Thoracic aorta (tissue), 2 donors: ENCODE results near the gene TRIM2. TPM values are rescaled to one million over a fixed set of nuclear protein-coding genes. Genes with fewer than 3 reads are reported as not detected.

ENCODE experiments used
- ATAC-seq: fragments of 150-250 bp; one replicate; pipeline ENCODE4 v1.8.0; 2017; ENCODE audit warnings: low read depth; ENCODE audit not compliant: insufficient number of reproducible peaks, low FRiP score
- DNase-seq: peaks from one replicate; pipeline ENCODE4 v3.0.0-alpha.2; 2020; ENCODE audit warnings: low spot score
- H3K27ac ChIP-seq, 2 donors: fragments of 200-600 bp; sonication (generic); 1 replicate in 1 of 2; 2 replicates in 1 of 2; pipeline ENCODE4 v1.5.1; 2016; ENCODE audit warnings: mild to moderate bottlenecking in 2 of 2, moderate library complexity in 2 of 2
- H3K27me3 ChIP-seq: fragments of 200-600 bp; sonication (generic); replicated peaks from 2 replicates; pipeline ENCODE4 v1.6.0; 2016; ENCODE audit warnings: mild to moderate bottlenecking; ENCODE audit not compliant: insufficient read depth
- H3K36me3 ChIP-seq: fragments of 200-600 bp; sonication (generic); one replicate; pipeline ENCODE4 v1.5.1; 2016
- H3K4me1 ChIP-seq, 2 donors: fragments of 200-600 bp; sonication (generic); 1 replicate in 1 of 2; 2 replicates in 1 of 2; pipeline versions ENCODE4 v1.5.1 to v1.6.0; 2016; ENCODE audit warnings: low read depth in 2 of 2, mild to moderate bottlenecking in 1 of 2; ENCODE audit not compliant: control insufficient read depth in 1 of 2
- H3K4me3 ChIP-seq: fragments of 200-600 bp; sonication (generic); 2 replicates; pipeline ENCODE4 v1.5.1; 2016; ENCODE audit warnings: mild to moderate bottlenecking
- H3K9me3 ChIP-seq: fragments of 200-600 bp; sonication (generic); 2 replicates; pipeline ENCODE4 v1.5.1; 2016
- total RNA-seq, 2 donors: library from RNA; depleted of rRNA; stranded (reverse); fragments of >200 nt; gene quantifications; one replicate each; pipeline versions ENCODE4 v1.1.0 to v1.2.3, GENCODE V29; 2016
- TF ChIP-seq, protein P1 (sequence below): fragments of 200-600 bp; sonication (generic); IDR thresholded peaks from one replicate; pipeline ENCODE4 v1.5.1; 2019; ENCODE audit warnings: antibody characterized with exemption

TRIM2 gene
- total RNA-seq, 2 donors from 2014 or later, result 31.7 to 41.3 TPM

DNA sequence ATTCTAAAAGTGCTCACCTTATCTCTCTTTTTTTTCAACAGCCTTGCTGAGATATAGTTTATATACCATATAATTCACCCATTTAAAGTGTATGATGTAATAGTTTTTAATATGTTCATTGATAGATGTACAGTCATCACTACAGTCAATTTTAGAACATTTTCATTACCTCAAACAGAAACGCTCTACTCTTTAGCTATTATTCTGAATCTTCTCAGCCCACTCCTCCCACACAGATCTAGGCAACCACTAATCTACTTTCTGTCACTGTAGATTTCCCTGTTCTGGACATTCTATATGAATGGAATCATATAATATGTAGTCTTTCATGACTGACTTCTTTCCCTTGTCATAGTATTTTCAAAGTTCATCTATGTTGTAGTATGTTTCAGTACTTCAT is 162.8 kb downstream of the TRIM2 start:
- no peak for ATAC-seq
- H3K9me3 ChIP-seq, result no peaks in the 10 kb centered on the region
- TF ChIP-seq, protein P1, sequence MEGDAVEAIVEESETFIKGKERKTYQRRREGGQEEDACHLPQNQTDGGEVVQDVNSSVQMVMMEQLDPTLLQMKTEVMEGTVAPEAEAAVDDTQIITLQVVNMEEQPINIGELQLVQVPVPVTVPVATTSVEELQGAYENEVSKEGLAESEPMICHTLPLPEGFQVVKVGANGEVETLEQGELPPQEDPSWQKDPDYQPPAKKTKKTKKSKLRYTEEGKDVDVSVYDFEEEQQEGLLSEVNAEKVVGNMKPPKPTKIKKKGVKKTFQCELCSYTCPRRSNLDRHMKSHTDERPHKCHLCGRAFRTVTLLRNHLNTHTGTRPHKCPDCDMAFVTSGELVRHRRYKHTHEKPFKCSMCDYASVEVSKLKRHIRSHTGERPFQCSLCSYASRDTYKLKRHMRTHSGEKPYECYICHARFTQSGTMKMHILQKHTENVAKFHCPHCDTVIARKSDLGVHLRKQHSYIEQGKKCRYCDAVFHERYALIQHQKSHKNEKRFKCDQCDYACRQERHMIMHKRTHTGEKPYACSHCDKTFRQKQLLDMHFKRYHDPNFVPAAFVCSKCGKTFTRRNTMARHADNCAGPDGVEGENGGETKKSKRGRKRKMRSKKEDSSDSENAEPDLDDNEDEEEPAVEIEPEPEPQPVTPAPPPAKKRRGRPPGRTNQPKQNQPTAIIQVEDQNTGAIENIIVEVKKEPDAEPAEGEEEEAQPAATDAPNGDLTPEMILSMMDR, result no peak
- H3K36me3 ChIP-seq, result no peaks in the 10 kb centered on the region
- no peak overlapping the region for H3K27ac ChIP-seq
- no peaks in the 10 kb centered on the region for H3K27me3 ChIP-seq
- H3K4me3 ChIP-seq, result no peak overlapping the region
- DNase-seq, result no peak
- no peaks in the 10 kb centered on the region for H3K4me1 ChIP-seq

DNA sequence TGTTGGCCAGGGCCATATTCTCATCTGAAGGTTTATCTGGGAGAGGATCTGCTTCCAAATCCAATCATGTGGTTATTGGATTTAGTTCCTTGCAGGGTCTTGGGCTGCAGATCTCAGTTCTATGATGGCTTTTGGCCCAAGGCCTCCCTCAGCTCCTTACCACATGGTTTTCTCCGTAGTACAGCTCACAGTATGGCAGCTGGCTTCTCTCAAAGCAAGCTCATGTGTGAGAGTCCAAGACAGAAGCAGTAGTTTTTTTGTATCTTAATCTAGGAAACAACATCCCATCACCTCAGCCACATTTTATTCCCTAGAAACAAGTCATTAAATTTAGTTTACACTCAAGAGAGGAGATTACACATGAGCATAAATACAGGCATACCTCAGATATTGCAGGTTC is 164.8 kb downstream of the TRIM2 start:
- TF ChIP-seq, protein P1, result no peak
- ATAC-seq, result no peak
- Histone ChIP-seq H3K4me1 (no peaks in the 10 kb centered on the region), H3K36me3 (no peaks in the 10 kb centered on the region), H3K9me3 (peaks cover 6% of the 10 kb centered on the region), H3K27ac (no peak overlapping the region), H3K27me3 (no peaks in the 10 kb centered on the region), H3K4me3 (no peak overlapping the region)
- no peak for DNase-seq

DNA sequence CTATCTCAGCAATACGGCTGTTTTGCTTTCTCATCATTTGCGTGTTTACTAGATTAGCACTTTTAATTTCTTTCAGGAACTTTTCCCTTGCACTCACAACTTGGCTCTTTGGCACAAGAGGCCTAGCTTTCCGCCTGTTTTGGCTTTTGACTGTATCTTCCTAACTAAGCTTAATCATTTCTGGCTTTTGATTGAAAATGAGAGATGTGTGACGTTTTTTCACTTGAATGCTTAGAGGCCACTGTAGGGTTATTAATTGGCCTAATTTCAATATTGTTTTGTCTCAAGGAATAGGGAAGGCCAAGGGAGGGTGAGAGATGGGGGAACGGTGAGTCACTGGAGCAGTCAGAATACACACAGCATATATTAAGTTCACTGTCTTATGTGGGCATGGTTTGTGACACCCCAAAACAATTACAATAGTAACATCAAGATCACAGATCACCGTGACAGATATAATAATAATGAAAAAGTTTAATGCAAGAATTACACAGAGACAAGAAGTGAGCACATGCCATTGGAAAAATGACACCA is 167.5 kb downstream of the TRIM2 start:
- Histone ChIP-seq H3K9me3 (peaks cover 6% of the 10 kb centered on the region), H3K36me3 (no peaks in the 10 kb centered on the region), H3K4me1 (no peaks in the 10 kb centered on the region), H3K4me3 (no peak overlapping the region), H3K27ac (no peak overlapping the region), H3K27me3 (no peaks in the 10 kb centered on the region)
- ATAC-seq, result no peak
- TF ChIP-seq, protein P1, result no peak
- DNase-seq, result no peak

DNA sequence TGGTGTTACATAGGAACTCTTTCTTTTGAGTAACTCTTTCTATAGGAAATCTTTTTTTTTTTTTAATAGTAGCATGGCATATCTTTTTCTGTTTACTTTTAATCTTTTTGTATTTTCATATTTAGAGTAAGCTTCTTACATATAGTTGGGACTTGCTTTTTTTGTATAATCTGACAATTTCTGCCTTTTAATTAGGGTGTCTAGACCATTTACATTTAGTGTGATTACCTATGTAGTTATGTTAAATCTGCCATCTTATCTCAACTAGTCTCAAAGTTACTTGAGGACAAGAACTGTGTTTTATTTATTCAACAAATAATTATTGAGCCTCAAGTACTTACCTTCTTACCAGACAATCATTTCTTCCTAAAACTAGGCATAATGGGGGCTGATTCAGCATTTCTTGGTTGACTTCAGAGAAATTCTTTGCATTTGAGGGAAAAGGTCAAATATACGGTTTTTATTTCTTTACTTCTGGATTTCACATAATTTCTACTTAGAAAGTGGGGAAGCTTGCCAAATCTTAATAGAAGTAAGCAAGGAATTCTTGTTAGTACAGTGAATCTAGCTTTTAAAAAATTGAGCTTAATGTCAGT is 168.8 kb downstream of the TRIM2 start:
- DNase-seq, result no peak
- H3K4me1 ChIP-seq, result no peaks in the 10 kb centered on the region

DNA sequence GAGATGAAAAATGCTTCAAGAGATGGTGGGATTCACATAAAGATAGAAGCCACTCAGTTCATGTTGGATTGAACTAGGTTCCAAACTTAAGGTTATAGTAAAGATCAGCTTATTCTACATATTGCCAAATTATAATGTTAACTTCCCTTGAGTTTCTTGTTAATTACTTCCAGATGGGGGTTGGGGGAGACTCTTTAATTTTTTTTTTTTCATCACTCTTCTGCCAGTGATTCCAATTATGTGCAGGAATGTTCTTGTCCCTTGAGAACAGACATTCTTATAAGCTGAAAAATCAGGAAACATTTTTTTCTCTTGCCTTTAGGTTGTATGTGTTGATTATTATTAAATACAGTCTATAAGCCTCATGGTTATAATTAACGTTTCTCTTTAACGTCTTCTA is 170.2 kb downstream of the TRIM2 start:
- TF ChIP-seq, protein P1, result no peak
- Histone ChIP-seq H3K4me3 (no peak overlapping the region), H3K27me3 (no peaks in the 10 kb centered on the region), H3K9me3 (peaks cover 6% of the 10 kb centered on the region), H3K36me3 (no peaks in the 10 kb centered on the region), H3K27ac (no peak overlapping the region), H3K4me1 (no peaks in the 10 kb centered on the region)
- no peak for ATAC-seq
- no peak for DNase-seq

More for the DNA sequence above, 168.8 kb downstream of the TRIM2 start:
- H3K27me3 ChIP-seq, result no peaks in the 10 kb centered on the region
- H3K9me3 ChIP-seq, result peaks cover 6% of the 10 kb centered on the region
- H3K27ac ChIP-seq, result no peak overlapping the region
- TF ChIP-seq, protein P1, result no peak
- no peaks in the 10 kb centered on the region for H3K36me3 ChIP-seq
- H3K4me3 ChIP-seq, result no peak overlapping the region
- no peak for ATAC-seq
